ENCODE results near the gene ELMO3. TPM values are rescaled to one million over a fixed set of nuclear protein-coding genes. Genes with fewer than 3 reads are reported as not detected.

Gene ELMO3
- total RNA-seq, 2 experiments from 2014 or later = 6.2 to 9.8 TPM

DNA sequence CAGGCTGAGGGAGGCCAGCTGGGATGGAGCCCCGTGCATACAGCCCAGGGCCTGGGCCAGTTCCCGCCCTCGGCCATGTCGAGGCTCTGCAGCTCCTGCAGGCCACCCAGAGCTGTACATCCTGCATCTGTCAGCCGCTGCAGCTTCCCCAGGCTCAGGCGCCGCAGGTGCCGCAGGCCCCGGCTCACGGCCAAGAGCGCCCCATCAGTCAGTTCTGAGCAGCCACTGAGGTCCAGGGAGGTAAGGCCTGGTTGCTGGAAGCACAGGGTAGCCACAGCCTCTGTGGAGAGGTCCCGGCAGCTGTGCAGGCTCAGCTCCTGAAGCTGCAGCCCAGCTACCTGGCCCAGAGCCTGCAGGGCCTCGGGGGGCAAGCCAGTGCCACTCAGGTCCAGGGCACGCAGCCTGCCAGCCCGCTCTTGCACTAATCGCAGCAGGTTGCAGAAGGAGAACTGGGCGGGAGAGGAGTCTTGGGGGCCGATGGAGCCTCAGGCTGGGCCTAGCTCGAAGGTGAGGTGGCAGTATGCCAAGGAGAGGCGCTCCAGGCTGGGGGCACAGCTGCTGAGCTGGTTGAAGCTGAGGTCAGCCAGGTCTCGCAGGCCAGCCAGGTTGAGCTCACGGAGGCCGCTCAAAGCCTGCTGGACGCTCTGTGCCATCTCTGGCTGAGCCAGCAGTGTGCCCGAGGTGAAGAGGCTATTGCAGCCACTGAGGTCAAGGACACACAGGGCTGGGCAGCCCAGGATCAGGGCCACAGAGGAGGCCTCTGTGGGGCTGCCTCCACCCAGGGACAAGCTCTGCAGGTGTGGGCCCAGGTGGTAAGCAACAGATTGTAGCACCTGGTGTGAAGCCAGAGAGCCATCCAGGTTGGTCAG lies 11.4 kb downstream of the ELMO3 start:
- CTCF ChIA-PET = interaction anchor here (0.8 to 1.0 kb wide), 2 partner anchors 13 to 37 kb away, joined by 3 read pairs; partner anchors contain the start of gene FHOD1
- H3K9me3 Mint-ChIP-seq (ENCODE audit: low read depth) = no peaks in the 10 kb centered on the region
- DNase-seq (no peak), ATAC-seq (no peak)
- no peaks in the 10 kb centered on the region for H3K27me3 Mint-ChIP-seq
- H3K36me3 Mint-ChIP-seq = no peaks in the 10 kb centered on the region
- no peak overlapping the region for H3K27ac Mint-ChIP-seq
- no peaks in the 10 kb centered on the region for H3K4me1 Mint-ChIP-seq
- H3K4me3 Mint-ChIP-seq = no peak overlapping the region

DNA sequence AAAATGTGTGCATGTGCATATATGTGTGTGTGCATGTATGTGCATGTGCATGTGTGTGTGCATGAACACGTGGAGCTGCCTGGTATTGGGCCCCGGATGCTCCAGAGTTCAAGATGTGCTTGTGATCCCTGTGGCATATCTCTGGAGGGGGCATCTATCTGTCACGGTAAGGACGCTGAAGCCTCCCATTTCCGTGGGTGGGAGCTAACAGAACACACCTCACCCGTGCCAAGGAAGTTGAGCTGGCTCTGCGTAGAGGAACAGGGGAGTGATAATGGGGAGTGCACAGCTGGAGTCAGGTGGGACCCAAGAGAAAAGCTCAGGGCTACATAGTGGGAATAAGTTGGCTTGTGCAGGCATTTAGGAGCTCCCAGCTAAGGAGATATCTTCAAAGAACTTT lies 12.7 kb downstream of the ELMO3 start:
- ATAC-seq (no peak), DNase-seq (no peak)
- no peaks in the 10 kb centered on the region for H3K4me1 Mint-ChIP-seq
- CTCF ChIA-PET = interaction anchor here (0.8 to 1.3 kb wide), 2 partner anchors 12 to 67 kb away, joined by 3 to 4 read pairs; no protein-coding TSS in a partner anchor
- no peaks in the 10 kb centered on the region for H3K36me3 Mint-ChIP-seq
- no peaks in the 10 kb centered on the region for H3K27me3 Mint-ChIP-seq
- H3K27ac Mint-ChIP-seq = no peak overlapping the region
- no peak overlapping the region for H3K4me3 Mint-ChIP-seq
- H3K9me3 Mint-ChIP-seq (ENCODE audit: low read depth) = no peaks in the 10 kb centered on the region

DNA sequence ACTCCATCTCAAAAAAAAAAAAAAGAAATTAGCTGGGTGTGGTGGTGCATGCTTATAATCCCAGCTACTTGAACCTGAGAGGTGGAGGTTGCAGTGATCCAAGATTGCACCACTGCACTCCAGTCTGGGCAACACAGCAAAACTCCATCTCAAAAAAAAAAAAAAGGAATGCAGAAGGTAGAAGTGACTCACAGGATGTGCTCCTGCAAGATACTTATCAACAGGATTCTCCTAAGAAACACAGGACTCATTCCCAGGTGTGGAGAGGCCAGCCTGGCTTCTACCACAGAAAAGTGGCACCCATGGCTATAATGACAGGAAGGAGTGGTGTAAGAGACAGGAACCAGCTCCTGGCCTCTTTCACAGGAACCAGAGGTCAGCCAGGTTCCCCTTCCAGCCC lies 13.8 kb downstream of the ELMO3 start:
- ATAC-seq = no peak
- no peaks in the 10 kb centered on the region for H3K4me1 Mint-ChIP-seq
- DNase-seq = no peak
- H3K4me3 Mint-ChIP-seq = no peak overlapping the region
- CTCF ChIA-PET = interaction anchor here (1.1 kb wide), 1 partner anchor 603 kb away, joined by 3 read pairs; no protein-coding TSS in a partner anchor
- H3K36me3 Mint-ChIP-seq = no peaks in the 10 kb centered on the region
- H3K27me3 Mint-ChIP-seq = no peaks in the 10 kb centered on the region
- H3K27ac Mint-ChIP-seq = no peak overlapping the region
- H3K9me3 Mint-ChIP-seq (ENCODE audit: low read depth) = no peaks in the 10 kb centered on the region

DNA sequence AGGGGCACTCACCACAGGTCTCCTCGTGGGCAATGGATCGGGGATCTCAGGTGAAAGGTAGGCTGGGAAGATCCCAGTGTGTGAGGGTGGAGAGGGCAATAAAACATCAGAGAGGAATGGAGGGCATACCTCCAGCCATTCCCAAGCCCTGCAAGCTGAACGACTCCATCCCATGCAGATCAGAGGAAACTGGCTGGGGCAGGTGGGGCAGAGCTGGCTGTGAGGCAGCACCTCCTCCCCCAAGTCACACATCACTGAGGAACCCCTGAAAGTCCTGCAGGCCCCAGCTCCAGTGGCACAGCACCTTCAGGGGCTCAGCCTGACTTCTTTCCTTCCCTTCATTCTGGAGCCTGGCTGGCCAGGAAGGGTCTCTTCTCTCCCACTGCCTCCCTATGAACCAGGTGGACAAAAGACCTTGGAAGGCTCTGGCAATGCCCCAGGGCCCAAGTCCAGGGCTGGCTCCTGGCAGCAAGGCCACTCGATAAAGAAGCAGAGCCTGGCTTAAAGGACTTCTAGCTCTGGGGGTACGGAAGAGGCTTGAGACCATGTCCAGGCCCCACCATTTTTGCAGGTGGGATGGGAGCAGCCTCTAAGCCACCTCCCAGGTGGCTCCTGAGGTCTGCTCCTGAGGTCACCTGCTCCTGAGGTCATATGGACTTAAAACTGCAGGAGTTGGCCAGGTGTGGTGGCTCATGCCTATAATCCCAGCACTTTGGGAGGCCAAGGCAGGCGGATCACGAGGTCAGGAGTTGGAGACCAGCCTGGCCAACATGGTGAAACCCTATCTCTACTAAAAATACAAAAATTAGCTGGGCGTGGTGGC lies 14.5 kb downstream of the ELMO3 start:
- Mint-ChIP-seq H3K9me3 (ENCODE audit: low read depth) (no peaks in the 10 kb centered on the region), H3K36me3 (no peaks in the 10 kb centered on the region), H3K27me3 (no peaks in the 10 kb centered on the region), H3K27ac (no peak overlapping the region), H3K4me3 (no peak overlapping the region), H3K4me1 (no peaks in the 10 kb centered on the region)
- CTCF ChIA-PET = interaction anchor here (1.1 kb wide), 1 partner anchor 603 kb away, joined by 3 read pairs; no protein-coding TSS in a partner anchor
- ATAC-seq (no peak), DNase-seq (no peak)

DNA sequence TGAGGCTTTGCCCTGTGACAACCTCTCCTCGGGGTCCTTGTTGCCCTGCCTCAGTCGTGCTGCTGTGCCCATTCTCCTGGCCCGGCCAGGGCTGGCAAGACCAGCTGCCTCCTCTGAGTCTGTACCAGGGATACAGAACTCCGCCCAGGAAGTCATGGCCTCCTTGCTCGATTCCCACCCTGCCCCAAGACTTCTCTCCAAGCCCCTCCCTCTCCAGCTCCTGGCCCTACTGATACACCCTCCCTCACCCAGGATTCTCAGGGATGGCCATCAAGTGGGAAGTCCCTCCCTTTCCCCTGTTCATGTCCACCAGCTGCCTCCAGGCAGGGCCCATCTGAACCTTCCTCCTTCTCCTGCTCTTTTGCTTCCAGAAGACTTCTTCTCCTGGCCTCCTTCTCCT lies 16.8 kb downstream of the ELMO3 start:
- no peak for DNase-seq
- Mint-ChIP-seq H3K27ac (no peak overlapping the region), H3K9me3 (ENCODE audit: low read depth) (no peaks in the 10 kb centered on the region), H3K27me3 (no peaks in the 10 kb centered on the region), H3K4me1 (no peaks in the 10 kb centered on the region), H3K4me3 (no peak overlapping the region), H3K36me3 (no peaks in the 10 kb centered on the region)
- CTCF ChIA-PET = no interaction called here
- ATAC-seq = no peak

DNA sequence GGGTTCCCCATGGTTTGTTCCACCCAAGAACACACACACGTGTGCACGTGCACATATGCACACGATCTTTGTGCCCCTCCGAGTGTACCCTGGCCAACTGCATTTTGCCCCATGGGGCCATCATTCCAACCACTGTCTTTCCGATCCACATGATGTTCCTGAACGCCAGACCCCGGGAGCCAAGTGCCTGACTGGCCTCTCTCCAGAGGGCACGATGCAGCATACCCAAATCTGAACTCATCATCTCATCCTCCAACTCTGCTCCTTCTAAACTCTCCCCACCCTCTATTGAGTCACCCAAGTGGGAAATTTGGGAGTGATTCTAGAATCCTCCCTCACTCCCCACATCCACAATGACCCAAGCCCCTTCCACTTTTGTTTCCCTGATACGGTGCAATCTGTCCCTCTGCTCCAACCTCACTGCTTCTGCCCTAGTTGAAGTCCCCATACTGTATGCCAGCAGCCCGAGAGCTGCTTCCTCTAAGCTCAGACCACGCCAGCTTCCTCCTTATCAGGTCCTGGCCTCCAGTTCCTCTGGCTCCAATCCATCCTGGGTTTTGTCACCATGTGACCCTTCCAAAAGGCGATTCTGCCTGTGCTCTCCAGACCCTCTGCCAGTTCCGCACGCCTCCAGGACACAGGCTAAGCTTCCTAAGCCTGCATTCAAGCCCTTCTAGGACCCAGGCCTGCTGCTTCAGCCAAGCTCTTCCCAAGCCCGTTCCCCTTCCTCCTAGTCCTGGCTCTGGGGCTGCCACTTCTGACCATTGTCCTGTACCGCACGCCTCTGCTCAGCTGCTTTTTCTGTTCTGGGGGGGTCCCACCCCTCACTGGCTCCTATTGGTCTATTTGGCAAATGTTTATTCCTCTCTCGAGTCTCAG lies 17.9 kb downstream of the ELMO3 start:
- CTCF ChIA-PET = interaction anchor here (1.5 kb wide), 1 partner anchor 10 kb away, joined by 3 read pairs; the partner anchor contains the start of gene TMEM208
- Mint-ChIP-seq H3K36me3 (no peaks in the 10 kb centered on the region), H3K27me3 (no peaks in the 10 kb centered on the region), H3K9me3 (ENCODE audit: low read depth) (no peaks in the 10 kb centered on the region), H3K4me1 (no peaks in the 10 kb centered on the region), H3K4me3 (no peak overlapping the region), H3K27ac (no peak overlapping the region)
- DNase-seq = no peak
- ATAC-seq = no peak

DNA sequence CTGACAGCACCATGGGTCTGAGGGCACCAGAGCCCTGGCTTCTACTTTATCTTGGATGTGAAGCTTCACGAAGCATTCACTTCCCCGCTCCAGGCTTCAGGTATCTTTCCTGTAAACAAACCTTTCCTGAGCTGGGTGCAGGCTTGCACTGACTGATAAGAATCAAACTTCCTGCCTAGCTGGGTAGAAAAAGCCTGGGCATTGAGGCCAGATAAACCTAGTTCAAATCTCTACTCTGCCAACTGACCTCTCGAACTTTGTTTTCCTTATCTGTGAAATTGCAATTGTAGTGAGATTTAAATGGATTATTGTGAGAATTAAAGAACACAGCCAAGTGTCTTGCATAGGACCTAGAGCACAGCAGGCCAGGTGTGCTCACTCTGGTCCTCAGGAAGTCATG lies 25.1 kb downstream of the ELMO3 start:
- Mint-ChIP-seq H3K9me3 (ENCODE audit: low read depth) (no peaks in the 10 kb centered on the region), H3K27ac (peak overlapping the region; percentile 13), H3K36me3 (peaks cover 3% of the 10 kb centered on the region), H3K27me3 (no peaks in the 10 kb centered on the region), H3K4me1 (peaks cover 50% of the 10 kb centered on the region), H3K4me3 (no peak overlapping the region)
- no peak for ATAC-seq
- CTCF ChIA-PET = interaction anchor here (1.0 to 1.5 kb wide), 4 partner anchors 12 to 69 kb away, joined by 3 to 4 read pairs (median 4); no protein-coding TSS in a partner anchor
- no peak for DNase-seq

DNA sequence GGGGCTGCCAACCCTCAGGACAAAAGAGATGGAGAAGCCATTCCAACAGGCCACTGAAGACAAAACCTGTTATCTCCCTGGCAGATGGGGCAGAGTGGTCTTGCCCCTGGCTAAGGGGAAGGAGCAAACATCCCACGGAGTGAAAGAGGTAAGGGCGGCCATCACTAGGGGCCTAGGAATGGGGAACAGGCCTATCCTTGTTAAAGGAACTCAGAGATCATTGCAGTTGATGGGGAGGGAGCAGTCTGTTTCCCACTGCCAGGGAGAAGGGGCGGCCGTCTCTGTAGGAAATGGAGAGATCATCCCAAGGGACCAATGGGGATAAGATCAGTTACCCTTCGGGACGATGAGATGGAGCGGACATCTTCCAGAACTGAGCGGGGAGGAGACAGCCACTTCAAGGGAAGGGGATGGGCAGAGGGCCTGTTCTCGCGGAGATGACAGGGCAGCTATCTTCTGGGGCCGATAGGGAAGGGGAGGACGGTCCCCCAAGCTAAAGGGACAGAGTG lies 27.4 kb downstream of the ELMO3 start:
- Mint-ChIP-seq H3K9me3 (ENCODE audit: low read depth) (no peaks in the 10 kb centered on the region), H3K36me3 (peaks cover 18% of the 10 kb centered on the region), H3K4me3 (peak overlapping the region; percentile 98), H3K27me3 (no peaks in the 10 kb centered on the region), H3K27ac (peak overlapping the region; percentile 96), H3K4me1 (peaks cover 50% of the 10 kb centered on the region)
- CTCF ChIA-PET = interaction anchor here (0.8 to 3.2 kb wide), 19 partner anchors 8 to 279 kb away, joined by 3 to 41 read pairs (median 3); partner anchors contain the start of genes ATP6V0D1, E2F4, FBXL8 and FHOD1
- ATAC-seq (no peak), DNase-seq (no peak)

DNA sequence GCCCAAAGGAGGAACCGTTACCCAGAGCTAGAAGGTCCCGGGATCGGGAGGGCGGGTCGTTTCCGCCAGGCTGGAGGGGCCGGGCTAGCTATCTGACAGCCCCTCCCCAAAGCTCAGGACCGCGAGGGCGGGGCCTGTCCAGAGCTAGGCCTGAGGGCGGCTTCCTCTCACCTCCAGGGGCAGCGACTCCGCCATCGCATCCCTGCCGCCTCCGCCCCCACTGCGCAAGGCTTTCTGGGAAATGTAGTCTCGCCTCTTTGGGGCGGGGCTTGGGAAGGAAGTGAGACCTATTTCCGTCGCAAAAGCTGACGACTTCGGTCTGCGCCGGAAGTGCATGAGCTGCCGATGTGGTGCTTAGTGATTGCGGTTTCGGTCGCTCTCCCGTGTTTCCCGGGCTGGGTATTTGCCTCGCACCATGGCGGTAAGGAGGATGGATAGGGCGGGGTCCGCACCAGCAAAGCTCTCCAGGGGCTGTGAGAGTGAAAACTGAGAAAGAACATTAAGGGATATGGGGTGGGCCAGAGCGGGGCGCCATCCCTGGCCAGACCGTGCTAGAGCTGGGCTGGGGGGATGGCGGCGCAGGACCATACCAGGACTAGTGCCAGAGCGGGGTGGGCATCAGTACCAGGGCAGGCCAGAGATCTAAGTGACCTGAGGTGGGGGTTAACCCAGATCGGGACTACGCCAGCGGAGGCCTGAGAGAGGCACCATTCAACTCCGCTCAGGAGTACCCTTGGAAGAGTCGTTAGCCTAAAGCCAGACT lies 28.1 kb downstream of the ELMO3 start, which contains the start of gene TMEM208:
Gene TMEM208 (plus strand): TSS at position 327 of the 763 bp plus-strand sequence. CDS start 89 bp downstream, at position 416.
- CTCF ChIA-PET = interaction anchor here (0.8 to 3.2 kb wide), 21 partner anchors 9 to 280 kb away, joined by 3 to 41 read pairs (median 3); partner anchors contain the start of genes ATP6V0D1, E2F4, ELMO3 and FBXL8
- DNase-seq = peak; percentile 100
- peaks cover 50% of the 10 kb centered on the region for H3K4me1 Mint-ChIP-seq
- peak; percentile 98 for ATAC-seq
- H3K36me3 Mint-ChIP-seq = peaks cover 24% of the 10 kb centered on the region
- H3K4me3 Mint-ChIP-seq = peak within 1 kb of the TSS; percentile 98
- H3K27me3 Mint-ChIP-seq = no peaks in the 10 kb centered on the region
- no peaks in the 10 kb centered on the region for H3K9me3 Mint-ChIP-seq (ENCODE audit: low read depth)
- H3K27ac Mint-ChIP-seq = peak within 1 kb of the TSS; percentile 96

DNA sequence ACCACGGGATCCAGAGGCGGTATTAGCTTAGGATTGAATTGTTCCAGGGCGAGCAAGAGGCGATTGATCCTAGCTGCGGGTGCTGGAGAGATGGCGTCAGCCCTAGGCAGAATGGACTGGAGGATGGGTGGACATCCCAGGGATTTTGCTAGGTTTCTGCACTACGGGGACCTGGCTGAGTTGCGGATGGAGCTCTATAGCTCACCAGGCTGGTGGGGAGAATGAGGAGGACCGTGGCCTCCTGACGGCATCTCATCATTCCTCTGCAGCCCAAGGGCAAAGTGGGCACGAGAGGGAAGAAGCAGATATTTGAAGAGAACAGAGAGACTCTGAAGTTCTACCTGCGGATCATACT lies 28.6 kb downstream of the ELMO3 start:
- H3K36me3 Mint-ChIP-seq = peaks cover 27% of the 10 kb centered on the region
- CTCF ChIA-PET = interaction anchor here (0.8 to 3.2 kb wide), 13 partner anchors 9 to 278 kb away, joined by 3 to 41 read pairs (median 5); partner anchors contain the start of genes E2F4, ELMO3, FBXL8 and FHOD1
- peak overlapping the region; percentile 98 for H3K4me3 Mint-ChIP-seq
- H3K4me1 Mint-ChIP-seq = peaks cover 50% of the 10 kb centered on the region
- ATAC-seq (no peak), DNase-seq (no peak)
- H3K27ac Mint-ChIP-seq = peak overlapping the region; percentile 96
- no peaks in the 10 kb centered on the region for H3K27me3 Mint-ChIP-seq
- H3K9me3 Mint-ChIP-seq (ENCODE audit: low read depth) = no peaks in the 10 kb centered on the region

DNA sequence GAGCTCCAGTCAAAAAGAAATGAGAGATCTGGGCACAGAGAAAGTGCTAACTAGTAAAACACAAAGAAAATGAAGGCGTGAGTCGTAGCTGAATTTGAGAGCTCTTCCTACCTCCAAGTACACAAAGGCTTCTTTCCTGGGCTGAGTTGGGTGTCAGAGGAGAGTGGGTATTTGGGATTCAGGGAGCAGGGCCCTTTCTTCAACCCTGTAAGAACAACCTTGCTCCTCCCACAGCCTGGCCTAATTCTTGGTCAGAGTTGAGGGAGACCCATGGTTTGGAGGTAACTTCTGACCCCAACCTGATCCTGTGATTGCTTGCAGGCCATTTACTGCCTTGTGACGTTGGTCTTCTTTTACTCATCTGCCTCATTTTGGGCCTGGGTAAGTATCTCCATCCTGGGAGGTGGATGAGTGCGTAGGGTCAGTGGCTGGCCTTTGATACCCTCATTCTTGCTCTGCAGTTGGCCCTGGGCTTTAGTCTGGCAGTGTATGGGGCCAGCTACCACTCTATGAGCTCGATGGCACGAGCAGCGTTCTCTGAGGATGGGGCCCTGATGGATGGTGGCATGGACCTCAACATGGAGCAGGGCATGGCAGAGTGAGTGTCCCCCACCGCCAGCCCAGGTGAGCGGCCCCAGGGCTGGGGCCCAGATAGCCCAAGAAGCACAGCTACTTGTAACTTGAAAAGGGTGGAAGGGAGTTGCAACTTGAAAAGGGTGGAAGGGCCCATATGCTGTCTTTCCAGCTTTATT lies 29.3 kb downstream of the ELMO3 start:
- CTCF ChIA-PET = interaction anchor here (1.6 to 3.2 kb wide), 6 partner anchors 8 to 43 kb away, joined by 4 to 41 read pairs (median 8); partner anchors contain the start of genes E2F4, ELMO3 and FHOD1
- H3K27ac Mint-ChIP-seq = peak overlapping the region; percentile 96
- peak overlapping the region; percentile 98 for H3K4me3 Mint-ChIP-seq
- H3K4me1 Mint-ChIP-seq = peaks cover 50% of the 10 kb centered on the region
- no peaks in the 10 kb centered on the region for H3K9me3 Mint-ChIP-seq (ENCODE audit: low read depth)
- no peaks in the 10 kb centered on the region for H3K27me3 Mint-ChIP-seq
- H3K36me3 Mint-ChIP-seq = peaks cover 29% of the 10 kb centered on the region
- no peak for DNase-seq
- no peak for ATAC-seq

All from activated CD8-positive, alpha-beta memory T cell treated with anti-CD3 and anti-CD28 coated beads, Interleukin-2, amount 10 ng/mL, durations not matched to agents 7 days and 5 days (primary cell).